ENCODE data around the gene GCNT2.
"Not testable (repeated sequence)": the region's sequence is repeated elsewhere in the genome, so short reads cannot be mapped to it uniquely, and the experiment has no call there.

The GCNT2 gene

GRCh38 chr6:10542213-10542612, 21.1 kb downstream of the GCNT2 start:
- in situ Hi-C loops (cut with MboI; ENCODE audit: low sequenced_read_pairs): no loop called here

GRCh38 chr6:10543488-10543887, 22.3 kb downstream of the GCNT2 start:
- in situ Hi-C loops (cut with MboI; ENCODE audit: low sequenced_read_pairs): no loop called here

GRCh38 chr6:10545482-10545881, 24.3 kb downstream of the GCNT2 start:
- in situ Hi-C loops (cut with MboI; ENCODE audit: low sequenced_read_pairs): no loop called here

- in situ Hi-C loops (cut with MboI; ENCODE audit: low sequenced_read_pairs): no loop called here
These were observed 26.7 kb downstream of the GCNT2 start for GRCh38 chr6:10547809-10548208.

- in situ Hi-C loops (cut with MboI; ENCODE audit: low sequenced_read_pairs): no loop called here
These were observed 29.6 kb downstream of the GCNT2 start for GRCh38 chr6:10550764-10551163.

GRCh38 chr6:10552270-10552810, 31.2 kb downstream of the GCNT2 start:
- in situ Hi-C loops (cut with MboI; ENCODE audit: low sequenced_read_pairs): no loop called here

GRCh38 chr6:10553871-10554270, 32.7 kb downstream of the GCNT2 start:
- in situ Hi-C loops (cut with MboI; ENCODE audit: low sequenced_read_pairs): no loop called here

- in situ Hi-C loops (cut with MboI; ENCODE audit: low sequenced_read_pairs): no loop called here
These were observed 33.7 kb downstream of the GCNT2 start for GRCh38 chr6:10554826-10555225.

GRCh38 chr6:10555625-10556309, 34.6 kb downstream of the GCNT2 start:
- in situ Hi-C loops (cut with MboI; ENCODE audit: low sequenced_read_pairs): no loop called here

GRCh38 chr6:10556589-10556988, 35.4 kb downstream of the GCNT2 start:
- in situ Hi-C loops (cut with MboI; ENCODE audit: low sequenced_read_pairs): no loop called here

GRCh38 chr6:10556992-10557391, 35.8 kb downstream of the GCNT2 start:
- in situ Hi-C loops (cut with MboI; ENCODE audit: low sequenced_read_pairs): no loop called here

- in situ Hi-C loops (cut with MboI; ENCODE audit: low sequenced_read_pairs): no loop called here
These were observed 36.8 kb downstream of the GCNT2 start for GRCh38 chr6:10557913-10558312.

- in situ Hi-C loops (cut with MboI; ENCODE audit: low sequenced_read_pairs): no loop called here
These were observed 37.4 kb downstream of the GCNT2 start for GRCh38 chr6:10558565-10558964.

GRCh38 chr6:10559522-10560152, 38.5 kb downstream of the GCNT2 start:
- in situ Hi-C loops (cut with MboI; ENCODE audit: low sequenced_read_pairs): no loop called here

- in situ Hi-C loops (cut with MboI; ENCODE audit: low sequenced_read_pairs): no loop called here
These were observed 40.6 kb downstream of the GCNT2 start for GRCh38 chr6:10561611-10562199.

- in situ Hi-C loops (cut with MboI; ENCODE audit: low sequenced_read_pairs): no loop called here
These were observed 44.0 kb downstream of the GCNT2 start for GRCh38 chr6:10564975-10565673.

GRCh38 chr6:10565913-10566312, 44.8 kb downstream of the GCNT2 start:
- in situ Hi-C loops (cut with MboI; ENCODE audit: low sequenced_read_pairs): no loop called here

GRCh38 chr6:10567256-10568026, 46.3 kb downstream of the GCNT2 start:
- in situ Hi-C loops (cut with MboI; ENCODE audit: low sequenced_read_pairs): no loop called here

GRCh38 chr6:10569392-10570127, 48.4 kb downstream of the GCNT2 start:
- in situ Hi-C loops (cut with MboI; ENCODE audit: low sequenced_read_pairs): no loop called here

GRCh38 chr6:10575519-10575918, 54.4 kb downstream of the GCNT2 start:
- in situ Hi-C loops (cut with MboI; ENCODE audit: low sequenced_read_pairs): not testable (repeated sequence)
